T-helper 2 cell (primary cell): ENCODE measurements around the gene TPPP2.

Experiments used
- DNase-seq, 5 experiments: peaks; one replicate each; pipeline versions ENCODE4 v3.0.0 to v3.0.0-alpha.2; 2012 to 2022

TPPP2 gene

DNA sequence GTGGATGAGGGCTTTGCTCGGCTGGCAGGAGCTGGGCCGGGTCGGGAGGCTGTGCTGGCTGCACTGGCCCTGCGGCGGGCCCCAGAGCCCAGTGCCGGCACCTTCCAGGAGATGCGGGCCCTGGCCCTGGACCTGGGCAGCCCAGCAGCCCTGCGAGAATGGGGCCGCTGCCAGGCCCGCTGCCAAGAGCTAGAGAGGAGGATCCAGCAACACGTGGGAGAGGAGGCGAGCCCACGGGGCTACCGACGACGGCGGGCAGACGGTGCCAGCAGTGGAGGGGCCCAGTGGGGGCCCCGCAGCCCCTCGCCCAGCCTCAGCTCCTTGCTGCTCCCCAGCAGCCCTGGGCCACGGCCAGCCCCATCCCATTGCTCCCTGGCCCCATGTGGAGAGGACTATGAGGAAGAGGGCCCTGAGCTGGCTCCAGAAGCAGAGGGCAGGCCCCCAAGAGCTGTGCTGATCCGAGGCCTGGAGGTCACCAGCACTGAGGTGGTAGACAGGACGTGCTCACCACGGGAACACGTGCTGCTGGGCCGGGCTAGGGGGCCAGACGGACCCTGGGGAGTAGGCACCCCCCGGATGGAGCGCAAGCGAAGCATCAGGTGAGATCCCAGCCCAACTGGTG, 51.6 kb downstream of the TPPP2 start:
- no peak for DNase-seq
